Activated naive CD8-positive, alpha-beta T cell treated with anti-CD3 and anti-CD28 coated beads, Interleukin-2, amount 50 U/mL, for 24 hours (primary cell): ENCODE data around the gene RASGEF1B.

ENCODE experiments used
- ATAC-seq: fragments of 150-1000 bp; cut with Tn5 transposase; one replicate; pipeline ENCODE4 v1.10.0; 2021
- DNase-seq: peaks from one replicate; pipeline ENCODE4 v3.0.0; 2021
- H3K27ac Mint-ChIP-seq: one replicate; pipeline ENCODE4 v1.8.0; 2021; ENCODE audit warnings: mild to moderate bottlenecking, mixed read lengths
- H3K27me3 Mint-ChIP-seq: one replicate; pipeline ENCODE4 v1.8.0; 2021; ENCODE audit warnings: mixed read lengths
- H3K36me3 Mint-ChIP-seq: one replicate; pipeline ENCODE4 v1.8.0; 2021; ENCODE audit warnings: low read depth, mixed read lengths
- H3K4me1 Mint-ChIP-seq: one replicate; pipeline ENCODE4 v1.8.0; 2021; ENCODE audit warnings: mixed read lengths
- H3K4me3 Mint-ChIP-seq: one replicate; pipeline ENCODE4 v1.8.0; 2021; ENCODE audit warnings: mild to moderate bottlenecking, moderate library complexity, mixed read lengths
- H3K9me3 Mint-ChIP-seq: one replicate; pipeline ENCODE4 v1.8.0; 2021; ENCODE audit warnings: mixed read lengths

The RASGEF1B gene

DNA sequence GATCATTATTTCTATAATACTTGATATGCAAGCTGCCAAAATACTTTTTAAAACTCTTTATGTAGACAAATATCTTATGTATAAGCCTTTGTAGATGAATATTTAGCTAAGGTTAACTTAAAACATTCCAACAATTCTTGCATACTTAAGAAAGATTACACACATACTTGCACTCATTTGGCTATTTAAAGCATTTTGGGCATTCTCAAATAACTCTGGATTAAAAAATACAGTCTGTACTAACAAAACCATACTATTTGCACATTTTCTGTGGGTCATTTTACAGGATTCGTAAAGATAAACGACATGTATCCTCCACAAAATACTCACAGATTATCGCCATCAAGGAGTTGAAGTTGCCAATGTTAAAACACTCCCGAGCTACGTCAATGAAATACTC is 26.5 kb downstream of the RASGEF1B start:
- Mint-ChIP-seq H3K27me3 (no peaks in the 10 kb centered on the region), H3K9me3 (no peaks in the 10 kb centered on the region), H3K36me3 (peaks cover 48% of the 10 kb centered on the region), H3K4me3 (no peak overlapping the region), H3K27ac (no peak overlapping the region), H3K4me1 (no peaks in the 10 kb centered on the region)
- no peak for DNase-seq
- ATAC-seq = no peak

DNA sequence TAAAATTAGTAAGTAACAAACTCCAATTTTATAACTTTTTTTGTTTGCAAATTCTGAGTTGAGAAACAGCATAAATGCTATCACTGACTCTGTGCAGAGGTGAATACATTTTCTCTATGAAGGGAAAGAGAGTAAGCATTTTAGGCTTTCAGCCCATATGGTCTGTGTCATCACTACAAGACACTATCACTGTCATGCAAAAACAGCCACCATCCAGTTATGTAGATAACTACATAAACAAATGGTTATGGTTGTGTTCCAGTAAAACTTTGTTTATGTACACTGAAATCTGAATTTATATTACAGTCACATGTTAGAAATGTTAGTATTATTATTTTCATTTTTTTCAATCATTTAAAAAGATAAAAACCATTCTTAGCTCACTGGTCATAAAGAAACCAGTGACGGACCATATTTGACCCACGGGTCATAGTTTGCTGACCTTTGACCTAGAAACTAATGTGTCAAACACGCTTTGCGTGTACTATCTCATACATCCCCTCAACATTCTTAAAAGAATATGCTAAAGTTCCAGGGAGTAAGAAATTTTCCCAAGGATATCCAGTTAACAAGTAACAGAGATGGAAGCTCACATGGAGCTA is 29.1 kb downstream of the RASGEF1B start:
- Mint-ChIP-seq H3K9me3 (no peaks in the 10 kb centered on the region), H3K4me1 (no peaks in the 10 kb centered on the region), H3K27me3 (no peaks in the 10 kb centered on the region), H3K27ac (no peak overlapping the region), H3K4me3 (no peak overlapping the region), H3K36me3 (peaks cover 62% of the 10 kb centered on the region)
- ATAC-seq (no peak), DNase-seq (no peak)

DNA sequence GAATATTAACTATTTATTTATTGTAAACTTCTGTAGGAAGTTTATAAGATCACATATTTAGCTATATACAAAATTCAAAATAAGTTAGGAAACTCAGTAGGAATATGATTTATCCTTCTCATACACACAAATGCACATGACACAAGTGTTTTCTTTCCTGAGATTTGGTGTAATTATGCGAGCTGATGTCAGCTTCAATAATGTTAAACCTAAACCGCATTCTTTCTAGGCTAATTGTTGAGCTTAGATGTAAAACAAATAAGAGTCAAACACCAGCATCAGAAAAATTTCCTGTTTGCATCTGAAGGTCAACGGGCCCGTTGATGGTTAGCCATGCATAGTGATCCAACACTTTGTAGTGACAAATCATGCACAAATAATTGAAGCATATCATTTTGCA is 30.8 kb downstream of the RASGEF1B start:
- no peak overlapping the region for H3K27ac Mint-ChIP-seq
- DNase-seq (no peak), ATAC-seq (no peak)
- H3K9me3 Mint-ChIP-seq = no peaks in the 10 kb centered on the region
- peaks cover 58% of the 10 kb centered on the region for H3K36me3 Mint-ChIP-seq
- no peaks in the 10 kb centered on the region for H3K27me3 Mint-ChIP-seq
- no peak overlapping the region for H3K4me3 Mint-ChIP-seq
- H3K4me1 Mint-ChIP-seq = no peaks in the 10 kb centered on the region

- DNase-seq (no peak), ATAC-seq (no peak)
- H3K9me3 Mint-ChIP-seq = no peaks in the 10 kb centered on the region
- H3K27me3 Mint-ChIP-seq = no peaks in the 10 kb centered on the region
- H3K4me1 Mint-ChIP-seq = no peaks in the 10 kb centered on the region
- H3K4me3 Mint-ChIP-seq = no peak overlapping the region
- peaks cover 43% of the 10 kb centered on the region for H3K36me3 Mint-ChIP-seq
- no peak overlapping the region for H3K27ac Mint-ChIP-seq
Measured at GRCh38 chr4:81436941-81437574, 34.6 kb downstream of the RASGEF1B start.

DNA sequence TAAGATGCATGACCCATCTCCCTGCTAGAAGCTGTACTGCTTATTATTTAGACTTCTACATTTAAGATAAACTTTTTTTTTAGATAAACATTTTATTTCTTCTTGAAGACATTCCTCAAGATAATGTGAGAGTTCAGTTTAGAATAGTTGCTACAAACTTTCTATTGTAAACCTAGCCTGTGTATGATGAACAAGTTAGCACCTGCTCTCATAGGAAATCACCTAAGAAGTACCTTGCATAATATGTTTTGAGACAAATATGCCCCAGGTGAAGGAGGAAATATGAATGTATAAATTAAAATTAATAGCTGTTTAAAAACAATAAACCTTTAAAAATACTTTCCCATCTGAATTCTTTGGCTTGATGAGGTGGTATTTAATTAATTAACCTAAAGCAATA is 35.6 kb downstream of the RASGEF1B start:
- no peak for ATAC-seq
- H3K4me3 Mint-ChIP-seq = no peak overlapping the region
- H3K36me3 Mint-ChIP-seq = peaks cover 40% of the 10 kb centered on the region
- H3K27me3 Mint-ChIP-seq = no peaks in the 10 kb centered on the region
- H3K27ac Mint-ChIP-seq = no peak overlapping the region
- H3K4me1 Mint-ChIP-seq = no peaks in the 10 kb centered on the region
- H3K9me3 Mint-ChIP-seq = no peaks in the 10 kb centered on the region
- DNase-seq = no peak

GRCh38 chr4:81432825-81433224 is 38.9 kb downstream of the RASGEF1B start:
- no peaks in the 10 kb centered on the region for H3K9me3 Mint-ChIP-seq
- H3K4me1 Mint-ChIP-seq = peaks cover 3% of the 10 kb centered on the region
- ATAC-seq (no peak), DNase-seq (no peak)
- no peak overlapping the region for H3K27ac Mint-ChIP-seq
- H3K4me3 Mint-ChIP-seq = no peak overlapping the region
- H3K36me3 Mint-ChIP-seq = peaks cover 29% of the 10 kb centered on the region
- no peaks in the 10 kb centered on the region for H3K27me3 Mint-ChIP-seq

- Mint-ChIP-seq H3K4me1 (peaks cover 3% of the 10 kb centered on the region), H3K36me3 (peaks cover 33% of the 10 kb centered on the region), H3K27ac (no peak overlapping the region), H3K9me3 (no peaks in the 10 kb centered on the region), H3K27me3 (no peaks in the 10 kb centered on the region), H3K4me3 (no peak overlapping the region)
- no peak for DNase-seq
- ATAC-seq = no peak
Measured at GRCh38 chr4:81431971-81432370, 39.7 kb downstream of the RASGEF1B start.

DNA sequence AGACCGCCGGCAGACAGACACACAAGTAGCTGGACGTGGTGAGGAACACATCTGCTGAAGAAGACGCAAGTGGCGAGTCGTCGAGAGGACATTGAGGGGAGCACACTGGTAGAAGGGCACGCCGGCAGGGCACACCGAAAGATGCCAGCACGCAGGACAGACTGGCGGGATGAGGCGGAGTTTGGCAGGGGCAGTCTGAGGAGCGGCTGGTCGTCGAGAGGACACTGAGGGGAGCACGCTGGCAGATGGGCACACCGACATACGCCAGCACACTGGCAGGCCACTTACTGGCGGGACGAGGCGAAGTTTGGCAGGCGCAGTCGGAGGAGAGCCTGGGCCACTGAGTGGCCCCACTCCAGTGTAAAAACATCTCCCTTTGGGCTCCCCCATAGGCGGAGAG is 42.1 kb downstream of the RASGEF1B start:
- DNase-seq (no peak), ATAC-seq (no peak)
- H3K4me1 Mint-ChIP-seq = peaks cover 3% of the 10 kb centered on the region
- H3K27me3 Mint-ChIP-seq = no peaks in the 10 kb centered on the region
- H3K9me3 Mint-ChIP-seq = no peaks in the 10 kb centered on the region
- no peak overlapping the region for H3K27ac Mint-ChIP-seq
- no peak overlapping the region for H3K4me3 Mint-ChIP-seq
- peaks cover 38% of the 10 kb centered on the region for H3K36me3 Mint-ChIP-seq

- Mint-ChIP-seq H3K27me3 (no peaks in the 10 kb centered on the region), H3K4me3 (no peak overlapping the region), H3K36me3 (peaks cover 38% of the 10 kb centered on the region), H3K4me1 (peaks cover 3% of the 10 kb centered on the region), H3K27ac (no peak overlapping the region), H3K9me3 (no peaks in the 10 kb centered on the region)
- ATAC-seq (no peak), DNase-seq (no peak)
Measured at GRCh38 chr4:81429031-81429430, 42.7 kb downstream of the RASGEF1B start.

GRCh38 chr4:81428002-81428401 is 43.7 kb downstream of the RASGEF1B start:
- ATAC-seq = no peak
- Mint-ChIP-seq H3K36me3 (peaks cover 34% of the 10 kb centered on the region), H3K27me3 (no peaks in the 10 kb centered on the region)

DNA sequence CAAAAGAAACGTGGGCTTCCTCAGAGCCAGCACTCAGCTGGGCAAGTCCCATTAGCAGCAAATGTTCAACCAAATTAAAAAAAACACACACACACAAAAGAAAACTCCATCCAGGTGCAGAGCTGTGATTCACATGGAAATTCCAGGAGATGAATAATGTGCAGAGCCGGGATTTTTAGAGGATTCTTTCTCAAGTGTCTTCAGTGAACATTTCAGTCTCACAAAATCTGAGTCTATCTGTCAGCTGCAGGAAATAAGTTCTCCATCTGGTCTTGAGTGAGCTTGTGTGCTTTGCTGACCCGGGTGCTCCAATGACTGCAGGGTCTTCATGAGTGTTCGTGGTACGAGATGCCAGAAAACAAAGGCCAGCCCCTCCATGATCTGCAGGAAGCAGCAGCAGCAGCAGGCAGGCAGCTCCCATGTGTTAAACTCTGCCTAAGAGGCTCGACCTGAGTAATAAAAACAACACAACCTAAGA is 44.3 kb downstream of the RASGEF1B start:
- peaks cover 33% of the 10 kb centered on the region for H3K36me3 Mint-ChIP-seq
- no peaks in the 10 kb centered on the region for H3K9me3 Mint-ChIP-seq
- no peak for DNase-seq
- H3K4me1 Mint-ChIP-seq = peaks cover 7% of the 10 kb centered on the region
- no peak overlapping the region for H3K27ac Mint-ChIP-seq
- H3K27me3 Mint-ChIP-seq = no peaks in the 10 kb centered on the region
- ATAC-seq = no peak
- H3K4me3 Mint-ChIP-seq = no peak overlapping the region

More at GRCh38 chr4:81428002-81428401, 43.7 kb downstream of the RASGEF1B start:
- no peak overlapping the region for H3K4me3 Mint-ChIP-seq
- no peaks in the 10 kb centered on the region for H3K9me3 Mint-ChIP-seq
- no peak overlapping the region for H3K27ac Mint-ChIP-seq
- no peak for DNase-seq
- peaks cover 3% of the 10 kb centered on the region for H3K4me1 Mint-ChIP-seq

DNA sequence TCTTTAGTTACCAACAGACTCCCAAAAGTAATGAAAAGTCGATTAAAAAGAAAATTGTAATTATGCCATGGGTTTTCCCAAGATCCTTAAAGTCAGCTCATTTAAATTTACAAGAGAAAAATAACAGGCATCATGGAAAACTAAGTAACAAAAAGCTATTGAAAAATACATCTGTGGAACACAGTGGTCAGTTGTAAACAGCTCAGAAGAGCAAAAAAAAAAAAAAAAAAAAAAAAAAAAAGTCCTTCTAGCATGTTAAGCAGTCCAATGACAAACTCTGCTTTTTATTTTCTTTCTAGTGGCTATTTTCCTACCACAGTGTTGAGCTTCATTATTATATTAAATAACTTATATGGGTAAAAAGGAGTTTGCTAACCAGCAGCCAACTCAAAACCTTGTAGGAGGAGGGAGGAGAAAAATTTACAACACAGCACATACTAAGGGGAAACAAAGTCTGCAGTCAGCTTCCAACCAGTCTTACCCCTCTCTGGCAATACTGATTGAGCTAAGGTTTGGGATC is 44.9 kb downstream of the RASGEF1B start:
- Mint-ChIP-seq H3K36me3 (peaks cover 28% of the 10 kb centered on the region), H3K4me3 (no peak overlapping the region), H3K27me3 (no peaks in the 10 kb centered on the region), H3K27ac (no peak overlapping the region), H3K4me1 (peaks cover 9% of the 10 kb centered on the region), H3K9me3 (no peaks in the 10 kb centered on the region)
- DNase-seq = no peak
- ATAC-seq = no peak

DNA sequence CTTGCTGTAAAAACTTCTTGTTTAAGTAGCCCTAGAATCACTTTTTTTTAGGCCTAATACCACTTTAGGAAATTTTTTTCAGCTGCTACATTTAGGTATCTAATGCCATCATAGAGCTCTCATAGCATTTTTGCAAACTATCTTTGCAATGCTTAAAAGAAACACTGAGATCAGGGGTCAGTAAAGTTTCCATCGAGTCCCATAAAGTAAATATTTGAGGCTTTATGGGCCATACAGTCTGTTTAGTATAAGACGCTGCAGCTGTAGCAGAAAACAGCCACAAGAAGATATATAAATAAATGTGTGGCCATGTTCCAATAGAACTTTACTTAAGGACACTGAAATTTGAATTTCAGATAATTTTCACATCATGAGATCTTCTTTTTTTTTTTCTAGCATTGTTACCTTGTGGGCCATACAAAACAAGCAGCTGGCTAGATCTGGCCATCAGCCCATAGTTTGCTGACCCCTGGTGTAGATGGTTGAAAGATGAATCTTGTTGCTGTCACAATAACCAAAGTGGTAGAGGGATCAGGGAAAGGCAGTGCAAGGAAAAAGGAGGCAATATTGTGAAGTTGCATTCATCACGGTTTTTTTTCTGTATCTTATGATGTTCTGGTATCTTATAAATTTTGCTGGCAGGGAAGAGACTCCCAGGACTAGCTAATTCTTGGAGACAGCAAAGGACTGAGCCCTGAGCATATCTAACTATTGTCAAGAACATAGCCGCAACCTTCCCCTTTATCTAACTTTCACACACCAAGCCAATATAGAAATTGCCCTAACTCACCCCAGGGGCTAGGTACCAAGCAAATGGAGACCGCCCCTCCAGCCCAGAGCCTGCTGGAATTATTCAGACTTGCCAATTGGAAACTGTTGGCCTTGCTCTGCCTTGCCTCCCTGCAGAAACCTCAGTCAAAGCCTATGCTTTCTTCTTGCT is 46.6 kb downstream of the RASGEF1B start:
- Mint-ChIP-seq H3K27me3 (no peaks in the 10 kb centered on the region), H3K4me1 (peaks cover 14% of the 10 kb centered on the region), H3K27ac (no peak overlapping the region), H3K4me3 (no peak overlapping the region), H3K36me3 (peaks cover 24% of the 10 kb centered on the region), H3K9me3 (no peaks in the 10 kb centered on the region)
- DNase-seq (no peak), ATAC-seq (no peak)

- Mint-ChIP-seq H3K36me3 (peaks cover 18% of the 10 kb centered on the region), H3K4me1 (peaks cover 14% of the 10 kb centered on the region), H3K4me3 (no peak overlapping the region), H3K27me3 (no peaks in the 10 kb centered on the region), H3K9me3 (no peaks in the 10 kb centered on the region), H3K27ac (no peak overlapping the region)
- DNase-seq (no peak), ATAC-seq (no peak)
Measured at GRCh38 chr4:81424336-81424735, 47.4 kb downstream of the RASGEF1B start.
